ENCODE data around the gene DENND5A.
"Not testable (repeated sequence)": the region's sequence is repeated elsewhere in the genome, so short reads cannot be mapped to it uniquely, and the experiment has no call there.

The DENND5A gene

DNA sequence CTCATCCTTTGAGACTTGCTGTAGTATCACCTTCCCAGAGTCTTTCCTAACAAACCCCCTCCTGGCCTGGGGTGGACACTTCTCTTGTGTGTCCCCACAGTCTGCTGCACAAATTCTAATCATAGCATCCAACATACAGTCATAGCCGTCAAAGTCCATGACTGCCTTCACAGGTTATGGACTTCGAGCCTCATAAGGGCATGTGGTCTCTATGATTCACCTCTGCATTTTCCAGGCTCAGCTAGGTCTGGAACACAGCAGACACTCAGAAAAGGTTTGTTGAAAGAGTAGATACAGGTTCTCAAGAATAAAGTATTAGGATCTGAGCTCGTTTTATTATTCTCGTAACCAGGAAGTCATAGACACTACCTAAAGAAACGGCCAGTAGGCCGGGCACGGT, 160.6 kb downstream of the DENND5A start:
- DNase-seq (ENCODE audit: extremely low read depth in 1 of 2, low read depth in 1 of 2), result no peak

DNA sequence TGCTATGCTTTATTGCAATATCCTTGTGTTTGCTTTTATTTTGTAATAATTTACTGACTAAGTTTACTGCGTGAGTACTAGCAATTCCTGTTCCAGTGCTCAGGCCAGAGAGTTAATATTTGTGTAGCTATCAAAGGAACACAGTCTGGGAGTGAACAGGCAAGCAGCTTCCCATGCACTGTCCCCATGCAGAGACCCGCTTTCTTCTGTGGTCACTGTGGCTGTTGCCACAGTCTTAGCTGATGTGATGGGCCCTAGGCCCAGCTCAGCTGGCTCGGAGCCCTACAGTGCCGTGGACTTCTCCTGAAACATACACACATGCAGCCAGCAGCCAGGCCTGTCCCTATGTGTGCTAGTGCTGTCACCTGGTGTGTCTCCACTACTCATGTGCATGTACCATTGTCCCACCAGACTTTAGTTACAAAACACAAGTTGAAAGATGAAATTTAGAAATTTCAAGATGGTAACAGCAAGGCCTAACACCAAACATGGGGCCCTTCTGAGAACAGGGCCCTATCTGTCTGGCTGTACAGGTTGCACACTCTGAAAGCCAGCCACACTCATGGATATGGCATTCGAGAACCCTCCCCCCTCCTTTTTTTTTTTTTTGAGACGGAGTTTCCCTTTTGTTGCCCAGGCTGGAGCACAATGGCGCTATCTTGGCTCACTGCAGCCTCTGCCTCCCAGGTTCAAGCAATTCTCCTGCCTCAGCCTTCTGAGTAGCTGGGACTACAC, 161.4 kb downstream of the DENND5A start:
- no peak for DNase-seq (ENCODE audit: extremely low read depth in 1 of 2, low read depth in 1 of 2)

DNA sequence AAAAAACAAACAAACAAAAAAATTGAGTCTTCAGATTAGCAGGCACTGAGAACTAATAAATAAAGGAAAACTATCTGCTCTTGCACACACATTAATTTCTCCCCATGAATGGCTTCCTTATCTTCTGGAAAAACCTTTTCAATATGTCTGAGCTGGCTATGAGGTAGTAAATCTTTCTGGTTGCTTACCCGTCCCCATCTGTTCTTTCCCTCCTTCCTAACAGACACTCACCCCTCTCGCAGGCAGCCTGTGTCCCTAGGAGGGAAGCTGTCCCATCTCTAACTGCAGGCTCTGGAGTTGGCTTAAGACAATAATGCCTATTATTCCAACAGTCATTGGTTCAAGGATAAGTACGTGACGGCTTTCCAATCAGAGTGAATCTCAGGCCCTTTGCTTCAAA, 165.5 kb downstream of the DENND5A start:
- DNase-seq (ENCODE audit: extremely low read depth in 1 of 2, low read depth in 1 of 2), result no peak

DNA sequence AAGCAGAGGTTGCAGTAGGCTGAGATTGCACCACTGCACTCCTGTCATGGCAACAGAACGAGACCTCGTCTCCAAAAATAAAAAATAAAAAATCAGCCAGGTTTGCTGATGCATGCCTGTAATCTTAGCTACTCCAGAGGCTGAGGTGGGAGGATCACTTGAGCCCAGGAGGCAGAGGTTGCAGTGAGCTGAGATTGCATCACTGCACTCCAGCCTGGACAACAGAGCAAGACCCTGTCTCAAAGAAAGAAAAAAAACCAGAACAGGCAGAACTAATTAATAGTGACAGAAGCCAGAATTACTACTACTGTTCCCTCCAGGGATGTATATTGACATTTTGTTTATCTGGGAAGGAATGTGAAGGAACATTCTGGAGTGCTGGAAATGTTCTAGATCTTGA, 166.7 kb downstream of the DENND5A start:
- not testable (repeated sequence) for DNase-seq (ENCODE audit: extremely low read depth in 1 of 2, low read depth in 1 of 2)

DNA sequence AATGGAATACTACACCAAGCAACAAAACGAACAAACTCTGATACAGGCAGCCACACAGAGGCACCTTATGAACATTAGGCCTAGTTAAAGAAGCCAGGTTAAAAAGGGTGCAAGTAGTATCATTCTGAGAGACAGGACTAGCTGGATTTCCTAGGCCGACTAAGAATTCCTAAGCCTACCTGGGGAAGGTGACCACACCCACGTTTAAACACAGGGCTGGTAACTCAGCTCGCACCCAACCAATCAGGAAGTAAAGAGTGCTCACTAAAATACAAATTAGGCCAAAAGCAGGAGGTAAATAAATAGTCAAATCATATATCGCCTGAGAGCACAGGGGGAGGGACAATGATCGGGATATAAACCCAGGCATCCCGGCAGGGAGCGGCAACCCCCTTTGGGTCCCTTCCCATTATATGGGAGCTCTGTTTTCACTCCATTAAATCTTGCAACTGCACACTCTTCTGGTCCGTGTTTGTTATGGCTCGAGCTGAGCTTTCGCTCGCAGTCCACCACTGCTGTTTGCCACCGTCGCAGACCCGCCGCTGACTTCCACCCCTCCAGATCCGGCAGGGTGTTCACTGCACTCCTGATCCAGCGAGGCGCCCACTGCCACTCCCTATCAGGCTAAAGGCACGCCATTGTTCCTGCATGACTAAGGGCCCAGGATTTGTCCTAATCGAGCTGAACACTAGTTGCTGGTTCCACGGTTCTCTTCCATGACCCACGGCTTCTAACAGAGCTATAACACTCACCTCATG, 167.8 kb downstream of the DENND5A start:
- DNase-seq (ENCODE audit: extremely low read depth in 1 of 2, low read depth in 1 of 2), result not testable (repeated sequence)

DNA sequence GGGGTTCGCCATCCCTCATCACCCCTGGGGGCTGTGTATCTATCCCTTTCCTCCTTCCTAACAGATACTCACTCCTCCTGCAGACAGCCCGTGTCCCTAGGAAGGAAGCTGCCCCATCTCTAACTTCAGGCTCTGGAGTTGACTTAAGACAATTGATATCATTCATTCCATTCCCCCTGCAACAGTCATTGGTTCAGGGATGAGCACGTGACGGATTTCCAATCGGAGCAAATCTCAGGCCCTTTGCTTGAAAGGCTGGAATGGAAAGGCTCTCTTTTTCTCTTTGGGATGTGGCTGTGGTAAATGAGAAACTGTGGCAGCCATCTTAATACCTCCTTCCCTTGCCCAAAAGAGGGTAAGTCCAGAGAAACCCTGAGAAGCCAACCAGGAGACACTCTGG, 168.7 kb downstream of the DENND5A start:
- no peak for DNase-seq (ENCODE audit: extremely low read depth in 1 of 2, low read depth in 1 of 2)

DNA sequence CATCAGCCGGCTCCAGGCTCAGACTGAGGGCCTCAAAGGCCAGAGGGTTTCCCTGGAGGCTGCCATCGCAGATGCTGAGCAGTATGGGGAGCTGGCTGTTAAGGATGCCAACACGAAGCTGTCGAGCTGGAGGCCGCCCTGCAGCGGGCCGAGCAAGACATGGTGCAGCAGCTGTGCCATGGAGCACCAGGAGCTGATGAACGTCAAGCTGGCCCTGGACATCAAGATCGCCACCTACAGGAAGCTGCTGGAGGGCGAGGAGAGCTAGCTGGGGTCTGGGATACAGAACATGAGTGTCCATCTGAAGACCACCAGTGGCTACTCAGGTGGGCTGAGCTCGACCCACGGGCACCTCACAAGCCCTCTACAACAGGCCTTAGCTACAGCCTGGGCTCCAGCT, 169.7 kb downstream of the DENND5A start:
- no peak for DNase-seq (ENCODE audit: extremely low read depth in 1 of 2, low read depth in 1 of 2)

DNA sequence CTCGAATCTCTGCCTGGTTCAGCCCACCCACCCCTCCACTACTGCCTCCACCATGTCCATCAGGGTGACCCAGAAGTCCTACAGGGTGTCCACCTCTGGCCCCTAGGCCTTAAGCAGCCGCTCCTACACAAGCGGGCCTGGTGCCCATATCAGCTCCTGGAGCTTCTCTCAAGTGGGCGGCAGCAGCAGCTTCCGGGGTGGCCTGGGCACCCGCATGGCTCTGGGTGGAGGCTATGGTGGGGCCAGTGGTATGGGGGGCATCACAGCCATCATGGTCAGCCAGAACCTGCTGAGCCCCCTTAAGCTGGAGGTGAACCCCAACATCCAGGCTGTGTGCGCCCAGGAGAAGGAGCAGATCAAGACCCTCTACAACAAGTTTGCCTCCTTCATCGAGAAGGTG, 170.7 kb downstream of the DENND5A start:
- no peak for DNase-seq (ENCODE audit: extremely low read depth in 1 of 2, low read depth in 1 of 2)

DNA sequence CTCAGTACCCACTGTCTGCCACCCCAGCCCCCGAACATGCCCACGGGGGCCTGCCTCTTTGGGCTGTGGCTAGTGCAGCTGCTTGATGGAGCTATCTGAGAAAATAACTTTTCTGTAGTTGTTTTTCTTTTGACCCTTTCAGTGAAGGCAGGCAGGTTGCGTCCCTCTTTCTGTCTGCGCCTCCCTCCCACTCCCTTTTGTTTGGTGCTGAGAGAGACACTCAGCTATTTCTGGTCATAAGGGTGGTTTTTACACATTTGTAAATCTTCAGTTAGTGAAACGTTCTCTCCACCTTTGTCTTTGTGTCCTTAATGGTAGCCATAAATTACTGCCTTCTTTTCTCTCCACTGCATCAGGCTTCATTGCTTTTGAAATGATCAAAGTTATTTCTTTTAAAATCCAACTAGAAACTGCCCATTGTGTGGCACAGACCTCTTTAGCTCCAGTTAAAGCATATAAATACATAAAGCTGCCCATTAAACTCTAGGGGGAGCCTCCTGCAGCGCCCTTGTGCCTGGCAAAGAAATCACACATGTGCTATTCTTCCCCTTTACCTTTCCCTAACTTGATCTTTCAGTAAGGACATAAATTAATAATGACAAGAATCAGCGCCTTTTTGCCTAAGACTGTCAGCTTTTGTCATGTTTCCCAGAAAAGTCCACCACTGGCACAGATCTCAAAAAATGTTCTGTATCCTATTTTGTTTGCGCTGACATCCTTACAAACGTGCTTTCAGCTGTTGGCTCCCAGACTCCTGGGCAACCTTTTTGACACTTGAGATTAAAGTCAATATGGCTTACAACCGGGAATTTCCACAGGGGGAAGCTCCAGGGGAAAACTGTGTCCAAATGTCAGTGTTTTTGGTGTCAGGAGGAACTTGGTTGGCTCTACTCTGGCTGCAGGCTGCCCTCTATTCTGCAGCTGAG, 172.0 kb downstream of the DENND5A start:
- no peak for DNase-seq (ENCODE audit: extremely low read depth in 1 of 2, low read depth in 1 of 2)

DNA sequence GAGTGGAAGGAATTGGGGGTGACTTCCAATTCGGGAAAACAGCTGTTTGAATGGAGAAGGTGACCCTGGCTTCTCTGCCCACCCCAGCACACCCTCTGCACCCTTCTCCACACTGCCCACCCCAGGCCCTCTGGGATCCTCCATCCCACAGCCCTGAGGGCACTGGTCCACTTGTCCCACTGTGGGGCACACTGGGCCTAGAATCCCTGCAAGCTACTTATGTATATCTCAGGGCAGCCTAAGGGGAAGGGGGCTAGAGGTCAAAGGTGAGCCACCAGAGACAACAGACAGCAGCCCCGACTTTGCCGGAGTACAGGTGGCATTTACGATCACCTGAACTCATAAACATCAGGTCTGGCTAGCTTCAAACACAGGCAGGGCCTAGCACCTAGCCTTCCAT, 173.1 kb downstream of the DENND5A start:
- no peak for DNase-seq (ENCODE audit: extremely low read depth in 1 of 2, low read depth in 1 of 2)

DNA sequence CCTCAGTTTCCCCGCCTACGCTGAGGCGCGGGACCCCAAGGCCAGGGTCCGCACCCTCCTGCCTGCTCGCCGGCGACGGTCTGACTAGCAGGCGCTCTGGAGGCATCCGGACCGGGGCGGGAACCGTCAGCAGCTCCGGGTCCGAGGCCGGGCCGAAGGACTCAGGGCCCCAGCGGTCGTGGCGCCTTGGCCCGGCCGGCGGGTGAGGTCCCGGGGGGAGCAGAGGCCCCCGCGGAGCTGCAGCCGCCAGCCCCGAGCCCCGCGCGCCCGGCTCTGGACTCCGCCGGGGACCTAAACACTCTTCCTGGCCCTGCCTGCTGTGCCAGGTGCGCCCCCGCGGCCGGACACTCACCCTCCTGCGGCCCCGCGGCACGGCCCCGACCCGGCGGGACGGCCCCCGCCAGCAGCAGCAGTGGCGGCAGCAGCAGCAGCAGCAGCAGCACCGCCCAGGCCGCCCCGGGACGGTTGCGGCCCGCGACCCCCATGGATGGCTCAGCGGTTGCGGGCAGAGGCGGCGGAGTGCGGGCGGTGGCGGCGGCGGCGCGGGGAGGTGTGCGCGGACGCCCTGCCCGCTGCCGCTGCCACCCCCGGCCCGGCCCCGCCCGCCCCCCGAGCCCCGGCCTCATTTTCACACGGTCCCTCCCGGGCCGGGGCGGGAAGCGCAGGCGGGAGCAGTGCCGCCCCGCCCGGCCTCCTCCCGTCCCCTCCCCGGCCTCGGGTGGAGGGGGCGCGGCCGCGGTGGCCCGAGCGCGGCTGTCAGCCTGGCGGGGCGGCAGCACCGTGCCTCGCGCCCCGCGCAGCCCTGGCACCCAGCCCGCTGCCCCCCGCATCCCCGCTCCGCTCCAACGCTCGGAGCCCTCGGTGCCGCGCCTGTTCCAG, 173.9 kb downstream of the DENND5A start, which contains the start of gene SCUBE2:
Gene SCUBE2, minus strand, starts transcription at position 556 of the 879 bp plus-strand sequence. Its CDS starts 71 bp downstream, at position 485.
- DNase-seq (ENCODE audit: extremely low read depth in 1 of 2, low read depth in 1 of 2), result no peak

DNA sequence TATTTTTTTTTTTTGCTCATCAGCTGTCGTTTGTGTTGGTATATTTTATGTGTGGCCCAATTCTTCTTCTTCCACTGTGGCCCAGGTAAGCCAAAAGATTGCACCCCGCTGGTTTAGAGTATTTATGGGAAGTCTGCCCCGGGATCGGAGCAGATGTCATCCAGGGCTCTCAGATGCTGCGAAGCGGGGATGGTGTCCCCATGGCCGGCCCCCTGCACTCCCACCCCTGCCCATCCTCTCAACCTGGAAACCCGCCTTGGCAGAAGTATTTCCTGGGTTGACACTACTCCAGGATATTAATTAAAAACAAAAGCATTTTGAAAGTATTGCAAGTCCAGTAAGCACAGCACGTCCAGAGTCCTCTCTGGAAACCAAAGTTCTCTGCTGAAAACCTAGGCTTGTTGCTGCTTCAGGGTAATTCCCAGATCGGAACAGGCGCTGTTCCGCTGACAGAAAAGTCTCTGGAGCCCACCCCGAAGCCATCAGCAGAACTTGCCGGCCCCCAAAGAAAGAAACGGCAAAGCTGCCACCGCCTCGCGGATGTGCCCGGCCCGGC, 174.6 kb downstream of the DENND5A start:
- DNase-seq (ENCODE audit: extremely low read depth in 1 of 2, low read depth in 1 of 2), result no peak

DNA sequence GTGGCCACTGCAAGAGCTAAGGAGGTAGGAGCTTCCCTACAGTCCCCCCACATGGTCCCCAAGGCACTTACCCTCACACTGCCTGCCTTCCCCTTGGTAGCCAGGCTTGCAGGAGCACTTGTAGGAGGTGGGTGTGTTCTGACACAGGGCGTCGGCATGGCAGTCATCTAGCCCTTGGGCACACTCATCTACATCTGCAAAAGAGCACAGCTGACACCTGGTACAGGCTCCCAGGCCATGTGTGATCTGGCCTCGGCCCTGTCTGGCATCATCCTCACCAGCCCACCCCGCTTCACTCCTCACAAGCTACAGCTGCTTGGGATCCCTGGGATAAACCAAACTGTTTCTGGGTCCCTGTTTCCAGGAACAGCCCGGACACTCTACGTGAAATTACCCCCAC, 175.5 kb downstream of the DENND5A start:
- no peak for DNase-seq (ENCODE audit: extremely low read depth in 1 of 2, low read depth in 1 of 2)

DNA sequence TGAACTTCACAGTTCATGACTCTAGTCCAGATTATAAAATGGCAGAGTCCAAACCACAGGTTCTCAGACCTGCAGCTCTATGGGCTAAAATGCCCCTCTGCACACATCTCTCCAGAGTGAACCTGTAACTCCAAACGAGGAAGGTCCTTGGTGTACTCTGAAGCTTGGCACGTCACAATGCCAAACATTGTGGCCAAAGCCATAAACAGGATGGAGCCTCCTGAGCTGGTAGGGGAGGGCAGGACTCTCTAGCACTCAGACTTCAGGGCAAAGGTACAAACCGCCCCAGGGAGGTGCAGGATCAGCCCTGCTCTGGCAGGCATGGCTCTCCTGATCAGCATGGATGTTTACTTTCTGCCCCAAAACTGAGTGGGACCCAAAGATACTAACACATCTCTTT, 176.1 kb downstream of the DENND5A start:
- no peak for DNase-seq (ENCODE audit: extremely low read depth in 1 of 2, low read depth in 1 of 2)

All from stimulated activated CD8-positive, alpha-beta memory T cell treated with anti-CD3 and anti-CD28 coated beads, Interleukin-7, amount 100 ng/mL, for 48 hours (primary cell).